GM12801 (cell line): ENCODE data around the gene FAM83C.

Experiments used
- CTCF ChIP-seq: IDR thresholded peaks from one replicate; pipeline ENCODE4 v1.5.1; 2011; ENCODE audit warnings: control low read depth; ENCODE audit not compliant: insufficient read length; ENCODE audit errors: extremely low read depth

FAM83C gene

GRCh38 chr20:35332540-35333200 is 40.4 kb upstream of the FAM83C start:
- TF ChIP-seq CTCF: no peak

- no peak for TF ChIP-seq CTCF
Observed at GRCh38 chr20:35329435-35330139, 37.4 kb upstream of the FAM83C start.

- no peak for TF ChIP-seq CTCF
Observed at GRCh38 chr20:35328689-35329088, 36.5 kb upstream of the FAM83C start.

- TF ChIP-seq CTCF: no peak
Observed at GRCh38 chr20:35328095-35328685, 36.0 kb upstream of the FAM83C start.

GRCh38 chr20:35327074-35327976 is 35.1 kb upstream of the FAM83C start:
- TF ChIP-seq CTCF: no peak

- no peak for TF ChIP-seq CTCF
Observed at GRCh38 chr20:35326740-35327073, 34.5 kb upstream of the FAM83C start.
